K562 (cell line): Measurements from ENCODE around the gene PIP5KL1. TPM values are rescaled to one million over a fixed set of nuclear protein-coding genes. Genes with fewer than 3 reads are reported as not detected.

Source experiments
- CBX5 ChIP-seq: IDR thresholded peaks from 2 replicates; pipeline ENCODE4 v1.6.1; 2014; ENCODE audit warnings: low read depth, borderline replicate concordance
- GABPB1 ChIP-seq: sonication (generic); formaldehyde crosslinking; IDR thresholded peaks from 2 replicates; pipeline ENCODE4 v1.8.0; 2022; ENCODE audit warnings: mild to moderate bottlenecking, missing genetic modification reagents
- HNRNPLL ChIP-seq: fragments of 200-400 bp; formaldehyde crosslinking; IDR thresholded peaks from 2 replicates; pipeline ENCODE4 v1.6.1; 2017; ENCODE audit warnings: low read length, low read depth, mild to moderate bottlenecking; ENCODE audit not compliant: poor library complexity, severe bottlenecking
- HSF4 ChIP-seq: fragments of 250-450 bp; sonication (Bioruptor Pico); IDR thresholded peaks from 2 replicates; pipeline ENCODE4 v2.1.2; 2022; ENCODE audit warnings: mild to moderate bottlenecking, moderate library complexity, borderline replicate concordance
- IRF2 ChIP-seq: sonication (generic); formaldehyde crosslinking; IDR thresholded peaks from 2 replicates; pipeline ENCODE4 v1.8.1; 2022; ENCODE audit warnings: mild to moderate bottlenecking, missing genetic modification reagents
- JUND ChIP-seq, 2 experiments: IDR thresholded peaks; 2 replicates in 1 of 2; 3 replicates in 1 of 2; pipeline ENCODE4 v1.6.1; 2011; ENCODE audit warnings: borderline replicate concordance in 2 of 2, low read depth in 2 of 2, low read length in 2 of 2, improper control_type of control experiment in 1 of 2, missing biosample characterization in 1 of 2, missing genetic modification characterization in 1 of 2, missing genetic modification reagents in 1 of 2
- MAZ ChIP-seq, 2 experiments: fragments of 450-650 bp in 1 of 2; sonication (generic) in 1 of 2; formaldehyde crosslinking; IDR thresholded peaks in 1 of 2; conservative IDR thresholded peaks in 1 of 2; 2 replicates each; pipeline versions ENCODE4 v1.4.0 to v1.5.0; 2020; ENCODE audit warnings: mild to moderate bottlenecking in 1 of 2, missing genetic modification reagents in 1 of 2
- MCM7 ChIP-seq, 2 experiments: fragments of 450-650 bp; IDR thresholded peaks; 2 replicates each; pipeline ENCODE4 v1.6.1; 2016 to 2018
- PKNOX1 ChIP-seq: fragments of 450-650 bp; IDR thresholded peaks from 2 replicates; pipeline ENCODE4 v1.6.1; 2016
- POLR3G ChIP-seq: IDR thresholded peaks from 2 replicates; pipeline ENCODE4 v1.6.1; 2011; ENCODE audit not compliant: insufficient read length, insufficient replicate concordance; ENCODE audit errors: extremely low read depth
- RNF2 ChIP-seq: sonication (generic); IDR thresholded peaks from 2 replicates; pipeline ENCODE4 v1.6.1; 2016
- SLC30A9 ChIP-seq: fragments of 250-450 bp; sonication (Bioruptor Pico); IDR thresholded peaks from 2 replicates; pipeline ENCODE4 v1.8.0; 2022; ENCODE audit warnings: mild to moderate bottlenecking, moderate library complexity
- SMAD1 ChIP-seq: fragments of 150-350 bp; IDR thresholded peaks from 2 replicates; pipeline ENCODE4 v1.6.1; 2014; ENCODE audit warnings: low read length, low read depth; ENCODE audit not compliant: partially characterized antibody
- SNIP1 ChIP-seq: fragments of 450-650 bp; IDR thresholded peaks from 2 replicates; pipeline ENCODE4 v1.7.1; 2017; ENCODE audit warnings: low read depth, mild to moderate bottlenecking
- TOE1 ChIP-seq, 2 experiments: fragments of 450-650 bp in 1 of 2; sonication (generic) in 1 of 2; formaldehyde crosslinking in 1 of 2; IDR thresholded peaks; 2 replicates each; pipeline versions ENCODE4 v1.7.1 to v1.8.0; 2016 to 2022; ENCODE audit warnings: borderline replicate concordance in 2 of 2, mild to moderate bottlenecking in 2 of 2, antibody characterized with exemption in 1 of 2, inconsistent platforms in 1 of 2, low read depth in 1 of 2, missing genetic modification reagents in 1 of 2, moderate library complexity in 1 of 2
- TRIM28 ChIP-seq: fragments of 450-650 bp; IDR thresholded peaks from 2 replicates; pipeline ENCODE4 v1.6.1; 2017
- UBTF ChIP-seq, 2 experiments: IDR thresholded peaks; 2 replicates each; pipeline ENCODE4 v1.6.1; 2012; ENCODE audit warnings: improper control_type of control experiment in 2 of 2, low read depth in 2 of 2, low read length in 2 of 2, borderline replicate concordance in 1 of 2
- ZNF3 ChIP-seq: fragments of 250-450 bp; sonication (Bioruptor Pico); IDR thresholded peaks from 2 replicates; pipeline ENCODE4 v1.5.0; 2021; ENCODE audit warnings: mild to moderate bottlenecking, moderate library complexity
- ZNF316 ChIP-seq: fragments of 450-650 bp; IDR thresholded peaks from 2 replicates; pipeline ENCODE4 v1.6.1; 2016
- ZNF592 ChIP-seq: fragments of 450-650 bp; IDR thresholded peaks from 2 replicates; pipeline ENCODE4 v1.6.1; 2017; ENCODE audit warnings: antibody characterized with exemption, mild to moderate bottlenecking
- polyA plus RNA-seq, 8 experiments: library from polyadenylated mRNA; depleted of rRNA in 4 of 8; stranded (reverse) in 5 of 8; unstranded in 3 of 8; fragments of >200 nt; fragmentation: Nextera tagmentation in 2 of 8; fragmentation: Illumina TruSeq in 1 of 8; extraction: Ambion mirVana in 2 of 8; extraction: Trizol in 1 of 8; gene quantifications; 2 replicates each; pipeline versions ENCODE4 v1.2.1 to v1.2.3, GENCODE V29; 2011 to 2014; ENCODE audit warnings: inconsistent platforms in 1 of 8, missing spikeins in 1 of 8
- total RNA-seq, 7 experiments: library from RNA; depleted of rRNA in 6 of 7; stranded (reverse); fragments of >200 nt in 6 of 7; fragmentation: Illumina TruSeq in 2 of 7; extraction: Trizol in 2 of 7; gene quantifications; 2 replicates each; pipeline versions ENCODE4 v1.2.1 to v1.2.3, GENCODE V29; 2011 to 2021; ENCODE audit warnings: low replicate concordance in 1 of 7

The PIP5KL1 gene
- total and polyA plus RNA-seq, 9 of the 15 experiments (the other 6 are each of a cell fraction or from before 2014, with no cell fraction given): 0.18 to 4.8 (median 1.2) TPM

GRCh38 chr9:127979333-127980059 is 48.9 kb upstream of the PIP5KL1 start (continued):
- no peak for TF ChIP-seq UBTF (IDR thresholded peaks at IDR 0.05; ENCODE audit: borderline replicate concordance in 1 of 2, low read depth in 2 of 2, low read length in 2 of 2)
- no peak; the same call in 1 of the 2 replicates for TF ChIP-seq TOE1 (IDR thresholded peaks at IDR 0.05; ENCODE audit: borderline replicate concordance)
- no peak for TF ChIP-seq TOE1 (CRISPR knock-in tag; IDR thresholded peaks at IDR 0.05; ENCODE audit: borderline replicate concordance, low read depth)
- no peak for TF ChIP-seq IRF2 (CRISPR knock-in tag)
- no peak for TF ChIP-seq MCM7 (IDR thresholded peaks at IDR 0.05)
- TF ChIP-seq ZNF3: no peak
- TF ChIP-seq JUND (IDR thresholded peaks at IDR 0.05; ENCODE audit: borderline replicate concordance, low read depth, low read length): no peak
- TF ChIP-seq JUND (tag; IDR thresholded peaks at IDR 0.05; ENCODE audit: borderline replicate concordance, low read depth, low read length): no peak
- no peak for TF ChIP-seq SNIP1
- TF ChIP-seq CBX5: no peak
- no peak for TF ChIP-seq HNRNPLL
- no peak for TF ChIP-seq SLC30A9
- TF ChIP-seq SMAD1: peak; percentile 51
- TF ChIP-seq ZNF316: no peak
- TF ChIP-seq POLR3G: no peak
- TF ChIP-seq GABPB1 (CRISPR knock-in tag): 0 out of 2 replicates have a peak, but pooled peaks have one; percentile 23
- TF ChIP-seq HSF4 (CRISPR knock-in tag): no peak
- no peak for TF ChIP-seq TRIM28
- TF ChIP-seq PKNOX1: peak; percentile 48; the same call in 1 of the 2 replicates
- TF ChIP-seq RNF2: no peak
- TF ChIP-seq ZNF592: no peak
- TF ChIP-seq MAZ (CRISPR knock-in tag; conservative IDR thresholded peaks at IDR 0.05 in 1 of 2, IDR thresholded peaks at IDR 0.05 in 1 of 2): peak in 1 of 2 experiments; percentile 12; a peak in 3 of 4 replicates
